Ovary (tissue), 9 donors: ENCODE results near the gene TNFAIP8L1. TPM values are rescaled to one million over a fixed set of nuclear protein-coding genes. Genes with fewer than 3 reads are reported as not detected.

ENCODE experiments used
- DNase-seq, 5 donors: peaks; one replicate each; pipeline ENCODE4 v3.0.0-alpha.2; 2019 to 2020
- H3K27ac ChIP-seq, 2 donors: fragments of 200-600 bp; one replicate each; pipeline versions ENCODE4 v1.5.1 to v1.8.0; 2019 to 2022
- H3K27me3 ChIP-seq: fragments of 200-600 bp; one replicate; pipeline ENCODE4 v1.8.0; 2022
- H3K36me3 ChIP-seq: fragments of 200-600 bp; sonication (generic); one replicate; pipeline ENCODE4 v1.5.1; 2019
- H3K4me1 ChIP-seq: one replicate; pipeline ENCODE4 v1.8.1; 2013; ENCODE audit warnings: mild to moderate bottlenecking, moderate library complexity; ENCODE audit not compliant: insufficient read depth
- H3K4me3 ChIP-seq: fragments of 200-600 bp; sonication (generic); one replicate; pipeline ENCODE4 v1.5.1; 2017
- H3K9me3 ChIP-seq, 2 donors: fragments of 200-600 bp in 1 of 2; sonication (generic) in 1 of 2; one replicate each; pipeline versions ENCODE4 v1.5.1 to v1.8.1; 2013 to 2019; ENCODE audit warnings: mild to moderate bottlenecking in 1 of 2, moderate library complexity in 1 of 2
- EP300 ChIP-seq: sonication (generic); formaldehyde crosslinking; IDR thresholded peaks from one replicate; pipeline ENCODE4 v1.6.1; 2017; ENCODE audit warnings: antibody characterized with exemption
- POLR2A ChIP-seq: fragments of 450-650 bp; IDR thresholded peaks from one replicate; pipeline ENCODE4 v1.6.1; 2017; ENCODE audit warnings: antibody characterized with exemption, mild to moderate bottlenecking, moderate library complexity
- WGBS, 3 donors: extraction: QIAGEN DNeasy Blood & Tissue Kit in 1 of 3; methylation state at CpG; one replicate each; pipeline versions ENCODE4 v1.1.5 to v1.1.7; 2013 to 2017; 5-methylcytosine and 5-hydroxymethylcytosine counted together
- intact Hi-C, 4 donors: fragments of 100-400 bp; cut with DNase I; formaldehyde crosslinking; loops; one replicate each; pipeline versions ENCODE4 v1.11.0 to v1.15.1; 2022 to 2023
- polyA plus RNA-seq, 2 donors: library from polyadenylated mRNA; stranded (reverse); fragments of 200-250 nt in 1 of 2; fragments of 350-450 nt in 1 of 2; fragmentation: Illumina TruSeq in 1 of 2; extraction: RNeasy Lipid Tissue Mini Kit (QIAGEN cat#74804) in 1 of 2; gene quantifications; one replicate each; pipeline ENCODE4 v1.2.3, GENCODE V29; 2013 to 2014
- total RNA-seq, 7 donors: library from RNA; depleted of rRNA in 2 of 7; stranded (reverse); fragments of >200 nt in 2 of 7; fragmentation: NEBNext Ultra II Directional in 3 of 7; extraction: Animal tissue kit (Norgen Biotek cat#: 25700) in 3 of 7; gene quantifications; one replicate each; pipeline versions ENCODE4 v1.1.0 to v1.2.4, GENCODE V29; 2016 to 2023
- TF ChIP-seq, protein P1 (sequence below), 3 donors: fragments of 450-650 bp in 2 of 3; fragments of 200-600 bp in 1 of 3; IDR thresholded peaks; one replicate each; pipeline versions ENCODE4 v1.5.1 to v1.8.0; 2016 to 2022; ENCODE audit warnings: antibody characterized with exemption in 3 of 3, mild to moderate bottlenecking in 1 of 3
- donor health status: DM: no; HTN: no; CAD: no; lungs with moderate emphysema.
- donor health status: DM: no; HTN: no; CAD: no.
- donor health status: Bipolar disorder and iron deficiency.
- donor health status: DM: yes; HTN: yes; CAD: no.
- donor health status: DM: no; HTN: no; CAD: no.
- donor health status: DM: yes; HTN: yes; CAD: no.

TNFAIP8L1 gene
- total and polyA plus RNA-seq, 9 donors, result 4.3 to 14.0 (median 8.1) TPM

GRCh38 chr19:4606181-4606580 is 33.1 kb upstream of the TNFAIP8L1 start:
- DNase-seq, result no peak
- WGBS, 3 donors, result 69 to 79% (median 70%) methylated on average over 5 of the region's 5 CpGs
- no peak overlapping the region for H3K4me3 ChIP-seq
- intact Hi-C loops, result no loop called here
- H3K27ac ChIP-seq, result no peak overlapping the region
- TF ChIP-seq EP300 (no peak), POLR2A (no peak)
- TF ChIP-seq, protein P1, sequence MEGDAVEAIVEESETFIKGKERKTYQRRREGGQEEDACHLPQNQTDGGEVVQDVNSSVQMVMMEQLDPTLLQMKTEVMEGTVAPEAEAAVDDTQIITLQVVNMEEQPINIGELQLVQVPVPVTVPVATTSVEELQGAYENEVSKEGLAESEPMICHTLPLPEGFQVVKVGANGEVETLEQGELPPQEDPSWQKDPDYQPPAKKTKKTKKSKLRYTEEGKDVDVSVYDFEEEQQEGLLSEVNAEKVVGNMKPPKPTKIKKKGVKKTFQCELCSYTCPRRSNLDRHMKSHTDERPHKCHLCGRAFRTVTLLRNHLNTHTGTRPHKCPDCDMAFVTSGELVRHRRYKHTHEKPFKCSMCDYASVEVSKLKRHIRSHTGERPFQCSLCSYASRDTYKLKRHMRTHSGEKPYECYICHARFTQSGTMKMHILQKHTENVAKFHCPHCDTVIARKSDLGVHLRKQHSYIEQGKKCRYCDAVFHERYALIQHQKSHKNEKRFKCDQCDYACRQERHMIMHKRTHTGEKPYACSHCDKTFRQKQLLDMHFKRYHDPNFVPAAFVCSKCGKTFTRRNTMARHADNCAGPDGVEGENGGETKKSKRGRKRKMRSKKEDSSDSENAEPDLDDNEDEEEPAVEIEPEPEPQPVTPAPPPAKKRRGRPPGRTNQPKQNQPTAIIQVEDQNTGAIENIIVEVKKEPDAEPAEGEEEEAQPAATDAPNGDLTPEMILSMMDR (IDR thresholded peaks at IDR 0.05), result no peak
- no peaks in the 10 kb centered on the region for H3K9me3 ChIP-seq
- H3K27me3 ChIP-seq, result no peaks in the 10 kb centered on the region
- peaks cover 3% of the 10 kb centered on the region for H3K4me1 ChIP-seq
- H3K36me3 ChIP-seq, result no peaks in the 10 kb centered on the region

DNA sequence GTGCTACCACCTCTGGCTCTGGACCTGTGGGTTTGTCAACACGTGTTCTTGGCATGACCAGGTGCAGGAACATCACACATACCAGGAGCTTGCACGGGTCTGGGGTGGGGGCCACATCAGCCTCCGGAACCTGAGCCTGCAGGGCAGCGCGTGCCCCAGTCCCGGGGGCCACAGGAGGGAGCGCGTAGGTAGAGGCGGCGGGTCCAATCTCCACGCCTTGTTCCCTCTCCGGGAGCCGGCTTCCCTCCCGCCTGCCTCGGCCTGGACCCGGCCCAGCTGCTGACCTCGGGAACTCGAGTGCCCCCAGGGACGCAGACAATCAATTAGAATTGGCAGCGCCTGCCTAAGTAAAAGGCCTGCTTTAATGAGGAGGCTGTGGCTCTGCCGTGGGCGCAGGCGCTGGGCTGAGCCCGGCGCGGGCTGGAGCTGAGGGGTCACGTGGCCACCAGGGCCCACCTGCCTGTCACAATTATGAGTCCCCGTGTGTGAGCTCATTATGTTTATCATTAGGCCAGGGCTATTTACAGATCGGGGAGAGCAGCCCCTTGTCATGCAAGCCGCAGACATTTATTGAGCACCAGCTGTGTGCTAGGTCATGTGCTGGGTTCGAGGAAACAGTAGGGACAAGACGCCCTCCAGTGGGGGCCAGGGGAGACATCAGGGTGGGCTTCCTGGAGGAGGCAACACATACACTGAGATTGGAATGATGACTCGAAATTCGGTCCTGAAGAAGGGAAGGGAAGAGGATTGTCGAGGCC is 32.2 kb upstream of the TNFAIP8L1 start:
- 8 to 13% (median 10%) methylated on average over 33 to 35 of the region's 35 CpGs for WGBS, 3 donors
- DNase-seq, result peak in 3 of 5 donors; percentile 33 to 72 (median 39)
- intact Hi-C loops, result no loop called here
- Histone ChIP-seq H3K4me1 (peaks cover 3% of the 10 kb centered on the region), H3K9me3 (no peaks in the 10 kb centered on the region), H3K27me3 (no peaks in the 10 kb centered on the region), H3K27ac (no peak overlapping the region), H3K4me3 (no peak overlapping the region), H3K36me3 (no peaks in the 10 kb centered on the region)
- TF ChIP-seq, protein P1 (IDR thresholded peaks at IDR 0.05), result no peak
- TF ChIP-seq POLR2A (no peak), EP300 (no peak)

DNA sequence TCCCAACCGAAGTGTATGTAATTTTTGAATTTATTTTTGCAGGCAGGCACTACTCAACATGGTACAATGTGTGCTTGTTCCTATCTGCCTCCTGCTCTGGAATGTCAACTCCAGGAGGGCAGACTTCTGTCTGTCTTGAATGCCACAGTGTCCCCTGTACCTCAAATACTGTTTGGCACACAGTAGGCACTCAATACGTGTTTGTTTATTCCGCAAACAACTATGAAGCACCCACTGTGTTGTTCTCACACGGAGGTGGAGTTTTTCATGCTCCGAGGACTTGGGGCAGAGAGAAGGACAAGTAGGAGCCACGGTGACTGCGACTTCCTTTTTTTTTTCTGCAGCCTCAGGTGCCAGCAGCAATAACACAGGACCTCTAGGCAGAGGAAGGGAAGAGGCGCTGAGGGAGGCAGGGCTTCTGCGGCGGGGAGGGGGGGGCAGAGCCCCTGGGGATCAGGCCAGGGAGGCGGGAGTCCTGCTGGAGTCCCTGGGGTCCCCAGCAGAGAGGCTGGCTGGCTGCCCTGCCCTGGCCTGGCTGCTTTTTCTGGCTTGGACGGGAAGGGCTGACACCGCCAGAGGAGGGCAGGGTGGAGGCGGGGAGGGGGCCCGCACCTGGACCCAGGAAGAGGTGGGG is 29.3 kb upstream of the TNFAIP8L1 start:
- H3K9me3 ChIP-seq, result no peaks in the 10 kb centered on the region
- no peak overlapping the region for H3K4me3 ChIP-seq
- TF ChIP-seq EP300, result no peak
- TF ChIP-seq, protein P1 (IDR thresholded peaks at IDR 0.05), result no peak
- TF ChIP-seq POLR2A, result no peak
- peak in 1 of 5 donors; percentile 44 for DNase-seq
- H3K27ac ChIP-seq, result no peak overlapping the region
- intact Hi-C loops, result no loop called here
- 18 to 20% (median 19%) methylated on average over 15 of the region's 15 CpGs for WGBS, 3 donors
- no peaks in the 10 kb centered on the region for H3K27me3 ChIP-seq
- H3K36me3 ChIP-seq, result no peaks in the 10 kb centered on the region
- peaks cover 3% of the 10 kb centered on the region for H3K4me1 ChIP-seq

DNA sequence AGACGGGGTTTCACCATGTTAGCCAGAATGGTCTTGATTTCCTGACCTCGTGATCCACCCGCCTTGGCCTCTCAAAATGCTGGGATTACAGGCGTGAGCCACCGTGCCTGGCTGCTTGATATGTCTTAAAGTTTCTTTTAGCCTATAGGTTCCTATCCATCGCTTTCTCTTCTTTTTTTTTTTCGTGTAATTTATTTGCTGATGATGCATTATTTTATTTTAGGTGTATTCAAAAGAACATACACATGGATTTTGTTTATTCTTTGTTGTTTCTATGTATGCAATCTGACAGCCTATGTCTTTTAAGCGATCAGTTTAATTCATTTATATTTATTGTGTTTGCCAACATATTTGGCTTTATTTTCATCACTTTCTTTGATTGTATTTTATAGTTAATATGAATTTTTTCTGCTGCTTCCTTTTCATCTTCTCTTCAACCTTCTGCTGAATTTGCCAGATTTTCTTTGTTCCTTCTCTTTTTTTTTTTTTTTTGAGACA is 26.0 kb upstream of the TNFAIP8L1 start:
- Histone ChIP-seq H3K4me3 (no peak overlapping the region), H3K4me1 (no peaks in the 10 kb centered on the region), H3K27ac (no peak overlapping the region), H3K27me3 (no peaks in the 10 kb centered on the region), H3K9me3 (no peaks in the 10 kb centered on the region), H3K36me3 (no peaks in the 10 kb centered on the region)
- intact Hi-C loops, result no loop called here
- DNase-seq, result no peak
- TF ChIP-seq EP300 (no peak), POLR2A (no peak)
- TF ChIP-seq, protein P1 (IDR thresholded peaks at IDR 0.05), result no peak
- 87 to 91% (median 89%) methylated on average over 8 of the region's 8 CpGs for WGBS, 3 donors
